ENCODE measurements around the gene UBASH3A.

Gene UBASH3A

GRCh38 chr21:42398436-42399028 lies 5.2 kb upstream of the UBASH3A start:
- H3K4me1 ChIP-seq (ENCODE audit: insufficient read depth, low read length, severe bottlenecking) = peaks cover under 1% of the 10 kb centered on the region
- no peaks in the 10 kb centered on the region for H4K20me1 ChIP-seq (ENCODE audit: insufficient read depth, low read length)
- H3K79me2 ChIP-seq (ENCODE audit: insufficient read depth, low read length) = no peaks in the 10 kb centered on the region
- H3F3A ChIP-seq (ENCODE audit: insufficient read depth, low read length) = no peaks in the 10 kb centered on the region
- H3K4me2 ChIP-seq (ENCODE audit: low read length) = no peak overlapping the region
- TF ChIP-seq EZH2 (IDR thresholded peaks at IDR 0.05; ENCODE audit: borderline replicate concordance, low read length) = no peak
- TF ChIP-seq, protein P1, sequence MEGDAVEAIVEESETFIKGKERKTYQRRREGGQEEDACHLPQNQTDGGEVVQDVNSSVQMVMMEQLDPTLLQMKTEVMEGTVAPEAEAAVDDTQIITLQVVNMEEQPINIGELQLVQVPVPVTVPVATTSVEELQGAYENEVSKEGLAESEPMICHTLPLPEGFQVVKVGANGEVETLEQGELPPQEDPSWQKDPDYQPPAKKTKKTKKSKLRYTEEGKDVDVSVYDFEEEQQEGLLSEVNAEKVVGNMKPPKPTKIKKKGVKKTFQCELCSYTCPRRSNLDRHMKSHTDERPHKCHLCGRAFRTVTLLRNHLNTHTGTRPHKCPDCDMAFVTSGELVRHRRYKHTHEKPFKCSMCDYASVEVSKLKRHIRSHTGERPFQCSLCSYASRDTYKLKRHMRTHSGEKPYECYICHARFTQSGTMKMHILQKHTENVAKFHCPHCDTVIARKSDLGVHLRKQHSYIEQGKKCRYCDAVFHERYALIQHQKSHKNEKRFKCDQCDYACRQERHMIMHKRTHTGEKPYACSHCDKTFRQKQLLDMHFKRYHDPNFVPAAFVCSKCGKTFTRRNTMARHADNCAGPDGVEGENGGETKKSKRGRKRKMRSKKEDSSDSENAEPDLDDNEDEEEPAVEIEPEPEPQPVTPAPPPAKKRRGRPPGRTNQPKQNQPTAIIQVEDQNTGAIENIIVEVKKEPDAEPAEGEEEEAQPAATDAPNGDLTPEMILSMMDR (IDR thresholded peaks at IDR 0.05; ENCODE audit: low read length) = no peak
- H3K27ac ChIP-seq (ENCODE audit: low read depth, low read length, poor library complexity, severe bottlenecking) = no peak overlapping the region
- no peak overlapping the region for H2AFZ ChIP-seq (ENCODE audit: low read length)
- no peak overlapping the region for H3K4me3 ChIP-seq (ENCODE audit: low read depth, low read length, poor library complexity, severe bottlenecking)
- H3K27me3 ChIP-seq (ENCODE audit: insufficient read depth, low read length) = peaks cover 11% of the 10 kb centered on the region; the same call in 1 of the 2 replicates
- H3K9me2 ChIP-seq (ENCODE audit: low read depth, low read length) = no peaks in the 10 kb centered on the region
- H3K36me3 ChIP-seq (ENCODE audit: insufficient read depth, low read length) = no peaks in the 10 kb centered on the region
- peaks cover 8% of the 10 kb centered on the region; the same call in 1 of the 2 replicates for H3K9me3 ChIP-seq (ENCODE audit: low read length)
- H3K9ac ChIP-seq (ENCODE audit: low read length) = no peak overlapping the region

- peaks cover 8% of the 10 kb centered on the region; the same call in 1 of the 2 replicates for H3K9me3 ChIP-seq (ENCODE audit: low read length)
- no peaks in the 10 kb centered on the region for H3K9me2 ChIP-seq (ENCODE audit: low read depth, low read length)
- no peak overlapping the region for H3K4me3 ChIP-seq (ENCODE audit: low read depth, low read length, poor library complexity, severe bottlenecking)
- H3K27ac ChIP-seq (ENCODE audit: low read depth, low read length, poor library complexity, severe bottlenecking) = no peak overlapping the region
- no peaks in the 10 kb centered on the region for H3K79me2 ChIP-seq (ENCODE audit: insufficient read depth, low read length)
- no peak overlapping the region for H2AFZ ChIP-seq (ENCODE audit: low read length)
- TF ChIP-seq EZH2 (IDR thresholded peaks at IDR 0.05; ENCODE audit: borderline replicate concordance, low read length) = no peak
- TF ChIP-seq, protein P1 (IDR thresholded peaks at IDR 0.05; ENCODE audit: low read length) = no peak
- H3K36me3 ChIP-seq (ENCODE audit: insufficient read depth, low read length) = no peaks in the 10 kb centered on the region
- H4K20me1 ChIP-seq (ENCODE audit: insufficient read depth, low read length) = no peaks in the 10 kb centered on the region
- no peaks in the 10 kb centered on the region for H3K4me1 ChIP-seq (ENCODE audit: insufficient read depth, low read length, severe bottlenecking)
- H3K9ac ChIP-seq (ENCODE audit: low read length) = no peak overlapping the region
- H3F3A ChIP-seq (ENCODE audit: insufficient read depth, low read length) = no peaks in the 10 kb centered on the region
- H3K4me2 ChIP-seq (ENCODE audit: low read length) = no peak overlapping the region
- H3K27me3 ChIP-seq (ENCODE audit: insufficient read depth, low read length) = peaks cover 11% of the 10 kb centered on the region; the same call in 1 of the 2 replicates
These were observed 3.2 kb upstream of the UBASH3A start for GRCh38 chr21:42400525-42400924.

DNA sequence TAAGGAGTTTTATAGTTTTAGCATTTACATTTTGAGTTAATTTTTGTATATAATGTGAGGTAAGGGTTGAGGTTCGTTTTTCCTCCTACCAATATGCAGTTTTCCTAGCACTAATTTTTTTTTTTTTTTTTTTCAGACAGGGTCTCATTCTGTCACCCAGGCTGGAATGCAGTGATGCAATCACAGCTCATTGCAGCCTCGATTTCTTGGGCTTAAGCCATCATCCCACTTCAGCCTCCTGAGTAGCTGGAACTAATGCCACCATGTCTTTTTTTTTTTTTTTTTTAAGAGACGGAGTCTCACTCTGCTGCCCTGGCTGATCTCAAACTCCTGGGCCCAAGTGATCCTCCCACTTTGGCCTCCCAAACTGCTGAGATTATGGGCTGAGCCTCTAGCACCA lies 2.5 kb upstream of the UBASH3A start:
- H3K9me3 ChIP-seq (ENCODE audit: low read length) = peaks cover 8% of the 10 kb centered on the region; the same call in 1 of the 2 replicates
- H3K4me3 ChIP-seq (ENCODE audit: low read depth, low read length, poor library complexity, severe bottlenecking) = no peak overlapping the region
- H3K9ac ChIP-seq (ENCODE audit: low read length) = no peak overlapping the region
- no peak overlapping the region for H2AFZ ChIP-seq (ENCODE audit: low read length)
- no peaks in the 10 kb centered on the region for H4K20me1 ChIP-seq (ENCODE audit: insufficient read depth, low read length)
- H3K36me3 ChIP-seq (ENCODE audit: insufficient read depth, low read length) = no peaks in the 10 kb centered on the region
- no peaks in the 10 kb centered on the region for H3F3A ChIP-seq (ENCODE audit: insufficient read depth, low read length)
- H3K4me1 ChIP-seq (ENCODE audit: insufficient read depth, low read length, severe bottlenecking) = no peaks in the 10 kb centered on the region
- no peaks in the 10 kb centered on the region for H3K79me2 ChIP-seq (ENCODE audit: insufficient read depth, low read length)
- H3K27me3 ChIP-seq (ENCODE audit: insufficient read depth, low read length) = peaks cover 11% of the 10 kb centered on the region; the same call in 1 of the 2 replicates
- no peak overlapping the region for H3K27ac ChIP-seq (ENCODE audit: low read depth, low read length, poor library complexity, severe bottlenecking)
- TF ChIP-seq, protein P1 (IDR thresholded peaks at IDR 0.05; ENCODE audit: low read length) = no peak
- TF ChIP-seq EZH2 (IDR thresholded peaks at IDR 0.05; ENCODE audit: borderline replicate concordance, low read length) = no peak
- H3K4me2 ChIP-seq (ENCODE audit: low read length) = no peak overlapping the region
- H3K9me2 ChIP-seq (ENCODE audit: low read depth, low read length) = no peaks in the 10 kb centered on the region
